DOHH2 (cell line): ENCODE results near the gene TAF1B.

Experiments
- EZH2phosphoT487 ChIP-seq: fragments of 200-600 bp; sonication (generic); IDR thresholded peaks from 2 replicates; pipeline ENCODE4 v1.6.1; 2017; ENCODE audit warnings: borderline replicate concordance, mild to moderate bottlenecking, antibody characterized with exemption, low read length, moderate library complexity, mixed read lengths
- TF ChIP-seq, protein P1 (sequence below): fragments of 200-600 bp; sonication (generic); IDR thresholded peaks from one replicate; pipeline ENCODE4 v1.5.1; 2014; ENCODE audit warnings: antibody characterized with exemption, mild to moderate bottlenecking, low read depth, low read length; ENCODE audit not compliant: poor library complexity, severe bottlenecking

DNA sequence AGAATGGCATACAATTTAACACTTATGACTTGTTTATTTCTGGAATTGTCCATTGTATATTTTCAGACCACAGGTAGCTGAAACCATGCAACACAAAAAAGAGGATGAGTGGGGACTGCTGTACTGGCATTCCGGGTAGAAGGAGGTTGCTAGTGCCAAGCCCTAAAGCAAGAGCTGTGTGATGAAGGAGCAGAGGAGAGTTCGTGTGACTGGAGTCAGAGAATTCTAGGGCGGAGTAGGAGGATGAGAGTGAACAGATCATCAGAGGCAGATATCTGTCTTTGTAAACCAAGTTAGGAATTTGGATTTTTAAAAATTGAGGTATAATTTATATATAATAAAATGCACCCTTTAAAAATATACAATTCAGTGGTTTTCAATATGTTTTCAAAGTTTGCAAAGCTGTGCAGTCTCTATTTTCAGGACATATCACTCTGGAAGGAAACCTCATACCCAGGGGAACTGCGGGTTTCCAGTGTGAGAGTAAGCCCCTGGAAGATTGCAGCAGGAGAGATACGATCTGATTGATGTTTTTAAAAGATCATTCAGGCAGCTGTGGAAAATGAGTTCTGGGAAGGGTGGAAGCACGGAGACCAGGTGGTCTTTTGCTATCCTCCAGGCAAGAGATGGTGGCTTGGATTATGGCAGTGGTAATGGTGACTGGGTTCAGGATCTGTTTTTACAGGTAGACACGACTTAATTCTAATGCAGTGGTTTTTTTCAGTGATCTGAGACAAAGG, 36.4 kb downstream of the TAF1B start:
- TF ChIP-seq, protein P1, sequence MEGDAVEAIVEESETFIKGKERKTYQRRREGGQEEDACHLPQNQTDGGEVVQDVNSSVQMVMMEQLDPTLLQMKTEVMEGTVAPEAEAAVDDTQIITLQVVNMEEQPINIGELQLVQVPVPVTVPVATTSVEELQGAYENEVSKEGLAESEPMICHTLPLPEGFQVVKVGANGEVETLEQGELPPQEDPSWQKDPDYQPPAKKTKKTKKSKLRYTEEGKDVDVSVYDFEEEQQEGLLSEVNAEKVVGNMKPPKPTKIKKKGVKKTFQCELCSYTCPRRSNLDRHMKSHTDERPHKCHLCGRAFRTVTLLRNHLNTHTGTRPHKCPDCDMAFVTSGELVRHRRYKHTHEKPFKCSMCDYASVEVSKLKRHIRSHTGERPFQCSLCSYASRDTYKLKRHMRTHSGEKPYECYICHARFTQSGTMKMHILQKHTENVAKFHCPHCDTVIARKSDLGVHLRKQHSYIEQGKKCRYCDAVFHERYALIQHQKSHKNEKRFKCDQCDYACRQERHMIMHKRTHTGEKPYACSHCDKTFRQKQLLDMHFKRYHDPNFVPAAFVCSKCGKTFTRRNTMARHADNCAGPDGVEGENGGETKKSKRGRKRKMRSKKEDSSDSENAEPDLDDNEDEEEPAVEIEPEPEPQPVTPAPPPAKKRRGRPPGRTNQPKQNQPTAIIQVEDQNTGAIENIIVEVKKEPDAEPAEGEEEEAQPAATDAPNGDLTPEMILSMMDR: no peak
- TF ChIP-seq EZH2phosphoT487: no peak
